TTC549 (cell line): ENCODE results near the gene OR6B1.
"Not testable (repeated sequence)": the region's sequence is repeated elsewhere in the genome, so short reads cannot be mapped to it uniquely, and the experiment has no call there.

Experiments used
- FAIRE-seq: peaks from 2 replicates; lab custom pipeline; 2012; peaks lifted over from hg19 to GRCh38; lab: Jason Lieb, UNC

The OR6B1 gene

DNA sequence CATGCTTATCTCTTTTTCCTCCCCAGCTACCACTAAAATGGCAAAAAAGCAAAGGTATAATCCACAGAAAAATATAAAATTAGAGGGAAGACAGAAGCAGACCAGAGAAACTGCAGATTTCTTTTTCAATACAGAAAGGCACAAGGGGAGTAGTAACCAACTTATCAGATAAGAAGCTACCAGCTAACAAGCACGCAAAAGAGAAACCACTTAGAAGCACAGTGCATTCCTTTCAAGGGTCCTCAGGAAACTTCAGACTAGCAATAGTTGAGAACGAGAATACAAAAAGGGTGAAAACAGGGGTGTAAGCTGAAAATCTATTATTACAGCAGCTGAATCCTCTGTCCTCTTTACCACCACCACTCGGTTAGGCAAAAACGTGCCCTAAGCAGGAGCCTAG, 38.8 kb downstream of the OR6B1 start:
- FAIRE-seq, result no peak

- FAIRE-seq, result no peak
These were observed 48.5 kb downstream of the OR6B1 start, which contains the start of gene OR2A5 for GRCh38 chr7:144048648-144049047. Gene OR2A5 (plus strand): TSS chr7:144048948. CDS start chr7:144050402, 1,454 bp downstream.

DNA sequence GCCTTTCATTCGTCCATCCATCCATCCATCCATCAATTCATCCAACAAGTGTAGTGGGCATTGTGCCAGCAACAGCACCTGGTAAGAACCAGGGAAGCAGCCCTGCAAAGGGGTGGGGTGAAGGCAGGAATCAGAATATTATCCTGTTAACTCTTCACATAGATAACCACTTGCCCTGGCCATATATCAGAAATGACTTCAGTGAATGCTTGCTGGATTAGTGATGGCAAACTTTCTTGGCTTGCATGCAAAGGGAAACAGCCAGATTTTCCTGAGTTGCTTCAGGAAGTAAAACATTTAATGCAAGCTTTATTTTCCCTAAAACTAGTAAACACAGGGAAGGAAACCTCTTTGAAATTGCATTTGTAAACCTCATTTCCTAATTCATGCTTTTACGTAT, 49.4 kb downstream of the OR6B1 start:
- no peak for FAIRE-seq

GRCh38 chr7:144050093-144050492, 50.0 kb downstream of the OR6B1 start:
- no peak for FAIRE-seq

DNA sequence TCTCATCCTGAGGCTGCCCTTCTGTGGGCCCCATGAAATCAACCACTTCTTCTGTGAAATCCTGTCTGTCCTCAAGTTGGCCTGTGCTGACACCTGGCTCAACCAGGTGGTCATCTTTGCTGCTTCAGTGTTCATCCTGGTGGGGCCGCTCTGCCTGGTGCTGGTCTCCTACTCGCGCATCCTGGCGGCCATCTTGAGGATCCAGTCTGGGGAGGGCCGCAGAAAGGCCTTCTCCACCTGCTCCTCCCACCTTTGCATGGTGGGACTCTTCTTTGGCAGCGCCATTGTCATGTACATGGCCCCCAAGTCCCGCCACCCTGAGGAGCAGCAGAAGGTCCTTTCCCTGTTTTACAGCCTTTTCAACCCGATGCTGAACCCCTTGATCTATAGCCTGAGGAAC, 50.8 kb downstream of the OR6B1 start:
- not testable (repeated sequence) for FAIRE-seq

- no peak for FAIRE-seq
These were observed 57.8 kb downstream of the OR6B1 start for GRCh38 chr7:144057954-144058353.
